ENCODE results near the gene ZNF222.

ZNF222 gene

GRCh38 chr19:44059229-44059628, 34.0 kb downstream of the ZNF222 start:
- H4K20me1 ChIP-seq (ENCODE audit: insufficient read depth, low read length, poor library complexity, severe bottlenecking) = no peaks in the 10 kb centered on the region
- H3K4me3 ChIP-seq (ENCODE audit: low read length, poor library complexity, severe bottlenecking) = no peak overlapping the region
- H3K9me2 ChIP-seq (replicated peaks; ENCODE audit: low read depth, low read length) = no peaks in the 10 kb centered on the region
- no peaks in the 10 kb centered on the region for H3K9me3 ChIP-seq (ENCODE audit: insufficient read depth, low read depth, low read length)
- no peak overlapping the region for H2AFZ ChIP-seq (ENCODE audit: low read length)
- H3F3A ChIP-seq (ENCODE audit: low read depth) = no peaks in the 10 kb centered on the region
- no peaks in the 10 kb centered on the region for H3K79me2 ChIP-seq (ENCODE audit: insufficient read depth, low read length)
- no peaks in the 10 kb centered on the region for H3K4me1 ChIP-seq (ENCODE audit: insufficient read depth, low read length, poor library complexity, severe bottlenecking)
- no peak overlapping the region for H3K4me2 ChIP-seq (ENCODE audit: low read depth, low read length, poor library complexity, severe bottlenecking)
- TF ChIP-seq CTCF (conservative IDR thresholded peaks at IDR 0.05; ENCODE audit: low read length) (no peak), EZH2phosphoT487 (IDR thresholded peaks at IDR 0.05; ENCODE audit: borderline replicate concordance) (no peak)
- no peaks in the 10 kb centered on the region for H3K27me3 ChIP-seq (ENCODE audit: insufficient read depth, low read length, poor library complexity, severe bottlenecking)
- no peak overlapping the region for H3K9ac ChIP-seq (ENCODE audit: low read depth, low read length, poor library complexity, severe bottlenecking)
- no peaks in the 10 kb centered on the region for H3K36me3 ChIP-seq (ENCODE audit: insufficient read depth, low read length)

- Histone ChIP-seq H3K27me3 (ENCODE audit: insufficient read depth, low read length, poor library complexity, severe bottlenecking) (no peaks in the 10 kb centered on the region), H3K9me3 (ENCODE audit: insufficient read depth, low read depth, low read length) (peaks cover 4% of the 10 kb centered on the region; the same call in 1 of the 2 replicates), H3K36me3 (ENCODE audit: insufficient read depth, low read length) (no peaks in the 10 kb centered on the region), H3K4me3 (ENCODE audit: low read length, poor library complexity, severe bottlenecking) (no peak overlapping the region), H3K4me1 (ENCODE audit: insufficient read depth, low read length, poor library complexity, severe bottlenecking) (no peaks in the 10 kb centered on the region), H3K9me2 (replicated peaks; ENCODE audit: low read depth, low read length) (no peaks in the 10 kb centered on the region), H3F3A (ENCODE audit: low read depth) (no peaks in the 10 kb centered on the region), H3K4me2 (ENCODE audit: low read depth, low read length, poor library complexity, severe bottlenecking) (no peak overlapping the region), H3K79me2 (ENCODE audit: insufficient read depth, low read length) (no peaks in the 10 kb centered on the region), H2AFZ (ENCODE audit: low read length) (no peak overlapping the region), H4K20me1 (ENCODE audit: insufficient read depth, low read length, poor library complexity, severe bottlenecking) (no peaks in the 10 kb centered on the region), H3K9ac (ENCODE audit: low read depth, low read length, poor library complexity, severe bottlenecking) (no peak overlapping the region)
- no peak for TF ChIP-seq CTCF (conservative IDR thresholded peaks at IDR 0.05; ENCODE audit: low read length)
- no peak for TF ChIP-seq EZH2phosphoT487 (IDR thresholded peaks at IDR 0.05; ENCODE audit: borderline replicate concordance)
Measured at GRCh38 chr19:44061038-44061437, 35.9 kb downstream of the ZNF222 start.

- Histone ChIP-seq H3K4me3 (ENCODE audit: low read length, poor library complexity, severe bottlenecking) (no peak overlapping the region), H3K9me3 (ENCODE audit: insufficient read depth, low read depth, low read length) (peaks cover 15% of the 10 kb centered on the region; the same call in 1 of the 2 replicates), H4K20me1 (ENCODE audit: insufficient read depth, low read length, poor library complexity, severe bottlenecking) (no peaks in the 10 kb centered on the region), H3K36me3 (ENCODE audit: insufficient read depth, low read length) (no peaks in the 10 kb centered on the region), H3K9ac (ENCODE audit: low read depth, low read length, poor library complexity, severe bottlenecking) (no peak overlapping the region), H3K9me2 (replicated peaks; ENCODE audit: low read depth, low read length) (no peaks in the 10 kb centered on the region), H3K27me3 (ENCODE audit: insufficient read depth, low read length, poor library complexity, severe bottlenecking) (peaks cover 32% of the 10 kb centered on the region), H2AFZ (ENCODE audit: low read length) (no peak overlapping the region), H3K4me1 (ENCODE audit: insufficient read depth, low read length, poor library complexity, severe bottlenecking) (no peaks in the 10 kb centered on the region), H3F3A (ENCODE audit: low read depth) (no peaks in the 10 kb centered on the region), H3K4me2 (ENCODE audit: low read depth, low read length, poor library complexity, severe bottlenecking) (no peak overlapping the region), H3K79me2 (ENCODE audit: insufficient read depth, low read length) (no peaks in the 10 kb centered on the region)
- TF ChIP-seq EZH2phosphoT487 (IDR thresholded peaks at IDR 0.05; ENCODE audit: borderline replicate concordance) = no peak
- TF ChIP-seq CTCF (conservative IDR thresholded peaks at IDR 0.05; ENCODE audit: low read length) = no peak
Measured at GRCh38 chr19:44066305-44066704, 41.1 kb downstream of the ZNF222 start.

Measured in Loucy (cell line).